ENCODE measurements around the gene METTL1. TPM values are rescaled to one million over a fixed set of nuclear protein-coding genes. Genes with fewer than 3 reads are reported as not detected.

The METTL1 gene
- total and polyA plus RNA-seq, 9 of the 15 experiments (the other 6 are each of a cell fraction or from before 2014, with no cell fraction given) = 12.6 to 65.9 (median 39.2) TPM

DNA sequence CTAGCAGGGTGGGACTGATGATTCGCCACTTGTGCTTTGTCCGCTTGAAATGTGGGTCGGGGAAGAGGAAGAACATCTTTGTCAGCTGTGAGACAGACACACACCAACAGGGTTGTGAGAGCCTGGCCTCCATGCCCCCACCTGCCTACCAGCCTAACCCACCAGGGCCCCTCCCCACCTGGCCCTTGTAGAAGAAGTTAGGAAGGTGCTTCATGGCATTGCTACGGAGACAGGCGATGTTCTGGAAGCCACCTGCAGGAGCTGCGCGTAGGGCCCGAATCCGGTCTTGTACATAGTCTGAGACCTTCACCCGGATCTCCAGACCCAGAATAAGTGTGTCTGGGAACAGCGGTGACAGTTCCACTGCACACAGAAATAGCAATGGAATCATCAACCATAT lies 2.3 kb downstream of the METTL1 start:
- ChIA-PET CTCF (ENCODE audit: low intra/inter-chr PET ratio) (no interaction called here), POLR2A (interaction anchor here (0.6 kb wide), 1 partner anchor 171 kb away, joined by 3 read pairs; no protein-coding TSS in a partner anchor)
- DNase-seq (ENCODE audit: extremely low read depth in 1 of 4, low spot score in 3 of 4) (no peak), ATAC-seq (no peak), FAIRE-seq (no peak)
- BruUV-seq (replicated peaks) = no TSS peak
- 95% methylated on average over 11 of the region's 11 CpGs for WGBS (ENCODE audit: insufficient coverage, low coverage, missing lambda C conversion rate)
- H3K9me3 ChIP-seq (replicated peaks; ENCODE audit: control insufficient read depth, insufficient read depth, low read depth, low read length) = no peaks in the 10 kb centered on the region
- peak overlapping the region in 1 of 2 experiments; percentile 66; a peak in 1 of 4 replicates for H3K9ac ChIP-seq (ENCODE audit: insufficient read depth in 1 of 2, low read depth in 2 of 2, low read length in 2 of 2)
- H3K27ac ChIP-seq (ENCODE audit: extremely low read depth, low read depth, low read length) = no peak overlapping the region
- no peaks in the 10 kb centered on the region for H3K27me3 ChIP-seq (ENCODE audit: control insufficient read depth in 2 of 2, insufficient read depth in 2 of 2, low read length in 2 of 2)
- in situ Hi-C loops (cut with MboI) (no loop called here), intact Hi-C loops (cut with micrococcal nuclease) (no loop called here)
- no peak overlapping the region for H3K4me2 ChIP-seq (ENCODE audit: insufficient read depth, low read length)
- H3K36me3 ChIP-seq (ENCODE audit: control insufficient read depth, insufficient read depth, low read length) = peaks cover 33% of the 10 kb centered on the region
- H3K4me1 ChIP-seq (replicated peaks in 1 of 2; ENCODE audit: control insufficient read depth in 2 of 2, insufficient read depth in 2 of 2, low read length in 2 of 2) = peaks cover 23 to 51% of the 10 kb centered on the region in 2 experiments
- no peaks in the 10 kb centered on the region for H4K20me1 ChIP-seq (replicated peaks; ENCODE audit: control insufficient read depth, insufficient read depth, low read length)
- H3K9me1 ChIP-seq (ENCODE audit: control insufficient read depth, insufficient read depth, low read length) = no peaks in the 10 kb centered on the region
- H2AFZ ChIP-seq (ENCODE audit: low read depth, low read length) = no peak overlapping the region
- H3K4me3 ChIP-seq = no peak overlapping the region
- H3K79me2 ChIP-seq (ENCODE audit: control insufficient read depth, insufficient read depth, low read length) = peaks cover 27% of the 10 kb centered on the region
- no peak for TF ChIP-seq TAF15 (IDR thresholded peaks at IDR 0.05; ENCODE audit: low read depth, low read length)
- no peak for TF ChIP-seq NCOA2 (IDR thresholded peaks at IDR 0.05; ENCODE audit: partially characterized antibody in 2 of 2)
- no peak for TF ChIP-seq ZNF384 (IDR thresholded peaks at IDR 0.05; ENCODE audit: low read depth, low read length)
- TF ChIP-seq ZNF174 (CRISPR knock-in tag; IDR thresholded peaks at IDR 0.05) = no peak
- TF ChIP-seq ZNF764 (CRISPR knock-in tag; IDR thresholded peaks at IDR 0.05; ENCODE audit: low read depth) = no peak
- TF ChIP-seq HMG20B (CRISPR knock-in tag; IDR thresholded peaks at IDR 0.05) = no peak
- TF ChIP-seq, protein P1, sequence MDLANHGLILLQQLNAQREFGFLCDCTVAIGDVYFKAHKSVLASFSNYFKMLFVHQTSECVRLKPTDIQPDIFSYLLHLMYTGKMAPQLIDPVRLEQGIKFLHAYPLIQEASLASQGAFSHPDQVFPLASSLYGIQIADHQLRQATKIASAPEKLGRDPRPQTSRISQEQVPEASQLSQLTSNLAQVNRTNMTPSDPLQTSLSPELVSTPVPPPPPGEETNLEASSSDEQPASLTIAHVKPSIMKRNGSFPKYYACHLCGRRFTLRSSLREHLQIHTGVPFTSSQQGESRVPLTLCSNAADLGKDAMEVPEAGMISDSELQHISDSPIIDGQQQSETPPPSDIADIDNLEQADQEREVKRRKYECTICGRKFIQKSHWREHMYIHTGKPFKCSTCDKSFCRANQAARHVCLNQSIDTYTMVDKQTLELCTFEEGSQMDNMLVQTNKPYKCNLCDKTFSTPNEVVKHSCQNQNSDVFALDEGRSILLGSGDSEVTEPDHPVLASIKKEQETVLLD (IDR thresholded peaks at IDR 0.05) = no peak
- TF ChIP-seq, protein P2, sequence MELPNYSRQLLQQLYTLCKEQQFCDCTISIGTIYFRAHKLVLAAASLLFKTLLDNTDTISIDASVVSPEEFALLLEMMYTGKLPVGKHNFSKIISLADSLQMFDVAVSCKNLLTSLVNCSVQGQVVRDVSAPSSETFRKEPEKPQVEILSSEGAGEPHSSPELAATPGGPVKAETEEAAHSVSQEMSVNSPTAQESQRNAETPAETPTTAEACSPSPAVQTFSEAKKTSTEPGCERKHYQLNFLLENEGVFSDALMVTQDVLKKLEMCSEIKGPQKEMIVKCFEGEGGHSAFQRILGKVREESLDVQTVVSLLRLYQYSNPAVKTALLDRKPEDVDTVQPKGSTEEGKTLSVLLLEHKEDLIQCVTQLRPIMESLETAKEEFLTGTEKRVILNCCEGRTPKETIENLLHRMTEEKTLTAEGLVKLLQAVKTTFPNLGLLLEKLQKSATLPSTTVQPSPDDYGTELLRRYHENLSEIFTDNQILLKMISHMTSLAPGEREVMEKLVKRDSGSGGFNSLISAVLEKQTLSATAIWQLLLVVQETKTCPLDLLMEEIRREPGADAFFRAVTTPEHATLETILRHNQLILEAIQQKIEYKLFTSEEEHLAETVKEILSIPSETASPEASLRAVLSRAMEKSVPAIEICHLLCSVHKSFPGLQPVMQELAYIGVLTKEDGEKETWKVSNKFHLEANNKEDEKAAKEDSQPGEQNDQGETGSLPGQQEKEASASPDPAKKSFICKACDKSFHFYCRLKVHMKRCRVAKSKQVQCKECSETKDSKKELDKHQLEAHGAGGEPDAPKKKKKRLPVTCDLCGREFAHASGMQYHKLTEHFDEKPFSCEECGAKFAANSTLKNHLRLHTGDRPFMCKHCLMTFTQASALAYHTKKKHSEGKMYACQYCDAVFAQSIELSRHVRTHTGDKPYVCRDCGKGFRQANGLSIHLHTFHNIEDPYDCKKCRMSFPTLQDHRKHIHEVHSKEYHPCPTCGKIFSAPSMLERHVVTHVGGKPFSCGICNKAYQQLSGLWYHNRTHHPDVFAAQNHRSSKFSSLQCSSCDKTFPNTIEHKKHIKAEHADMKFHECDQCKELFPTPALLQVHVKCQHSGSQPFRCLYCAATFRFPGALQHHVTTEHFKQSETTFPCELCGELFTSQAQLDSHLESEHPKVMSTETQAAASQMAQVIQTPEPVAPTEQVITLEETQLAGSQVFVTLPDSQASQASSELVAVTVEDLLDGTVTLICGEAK (IDR thresholded peaks at IDR 0.05) = no peak
- TF ChIP-seq, protein P2 (CRISPR knock-in tag; IDR thresholded peaks at IDR 0.05) = no peak
- no peak for TF ChIP-seq GTF2F1 (IDR thresholded peaks at IDR 0.05; ENCODE audit: low read depth, low read length)

Data from K562 (cell line).